ENCODE data around the gene CTDSP2. TPM values are rescaled to one million over a fixed set of nuclear protein-coding genes. Genes with fewer than 3 reads are reported as not detected.

CTDSP2 gene
- total RNA-seq, 4 donors from 2014 or later: 87.5 to 196 (median 128) TPM

DNA sequence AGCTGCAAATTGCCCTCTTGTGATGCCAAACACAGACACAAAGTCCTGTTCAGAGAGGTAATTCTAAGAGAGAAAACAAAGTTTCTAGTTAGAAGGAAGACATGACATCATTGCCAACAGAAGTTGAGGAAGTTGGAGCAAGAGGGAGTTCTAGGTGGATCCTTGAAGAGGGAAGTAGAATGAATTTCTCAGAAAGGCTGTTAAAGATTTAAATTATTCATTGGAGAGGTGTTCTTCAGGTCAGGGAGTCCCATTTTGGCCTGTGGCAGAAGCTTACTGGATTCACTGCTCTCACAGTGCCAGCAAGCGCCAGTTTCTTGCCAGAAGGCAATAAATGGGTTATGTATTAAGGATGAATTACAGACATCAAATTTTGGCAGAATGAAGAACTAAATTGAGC lies 48.6 kb downstream of the CTDSP2 start:
- no peak for TF ChIP-seq POLR2A (IDR thresholded peaks at IDR 0.05)
- TF ChIP-seq, protein P1, sequence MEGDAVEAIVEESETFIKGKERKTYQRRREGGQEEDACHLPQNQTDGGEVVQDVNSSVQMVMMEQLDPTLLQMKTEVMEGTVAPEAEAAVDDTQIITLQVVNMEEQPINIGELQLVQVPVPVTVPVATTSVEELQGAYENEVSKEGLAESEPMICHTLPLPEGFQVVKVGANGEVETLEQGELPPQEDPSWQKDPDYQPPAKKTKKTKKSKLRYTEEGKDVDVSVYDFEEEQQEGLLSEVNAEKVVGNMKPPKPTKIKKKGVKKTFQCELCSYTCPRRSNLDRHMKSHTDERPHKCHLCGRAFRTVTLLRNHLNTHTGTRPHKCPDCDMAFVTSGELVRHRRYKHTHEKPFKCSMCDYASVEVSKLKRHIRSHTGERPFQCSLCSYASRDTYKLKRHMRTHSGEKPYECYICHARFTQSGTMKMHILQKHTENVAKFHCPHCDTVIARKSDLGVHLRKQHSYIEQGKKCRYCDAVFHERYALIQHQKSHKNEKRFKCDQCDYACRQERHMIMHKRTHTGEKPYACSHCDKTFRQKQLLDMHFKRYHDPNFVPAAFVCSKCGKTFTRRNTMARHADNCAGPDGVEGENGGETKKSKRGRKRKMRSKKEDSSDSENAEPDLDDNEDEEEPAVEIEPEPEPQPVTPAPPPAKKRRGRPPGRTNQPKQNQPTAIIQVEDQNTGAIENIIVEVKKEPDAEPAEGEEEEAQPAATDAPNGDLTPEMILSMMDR (IDR thresholded peaks at IDR 0.05): no peak

DNA sequence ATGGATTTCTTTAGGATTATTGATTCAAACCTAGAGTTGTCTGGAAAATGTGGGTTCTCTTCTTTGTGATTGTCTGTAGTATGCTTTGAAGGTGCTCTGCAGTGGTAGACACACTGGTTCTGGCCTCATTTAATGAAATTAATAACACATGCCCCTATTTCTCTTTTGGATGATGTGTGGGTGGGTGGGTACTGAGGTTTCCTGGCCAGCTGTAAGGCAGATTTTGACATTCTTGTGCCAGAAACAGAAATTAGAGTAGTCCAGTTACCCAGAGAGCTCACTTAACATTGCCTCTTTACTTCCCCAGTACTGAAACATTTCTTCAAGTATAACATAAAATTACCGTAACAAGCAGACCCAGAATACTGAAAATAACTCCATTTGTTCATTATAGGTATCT lies 49.5 kb downstream of the CTDSP2 start:
- no peak for DNase-seq
- Histone ChIP-seq H3K4me1 (no peaks in the 10 kb centered on the region), H3K9me3 (no peaks in the 10 kb centered on the region), H3K4me3 (no peak overlapping the region), H3K27ac (no peak overlapping the region), H3K27me3 (no peaks in the 10 kb centered on the region), H3K36me3 (peaks cover 0 to 87% (median 0%) of the 10 kb centered on the region in 3 donors)
- TF ChIP-seq, protein P1 (IDR thresholded peaks at IDR 0.05): no peak
- no peak for TF ChIP-seq POLR2A (IDR thresholded peaks at IDR 0.05)

More for the DNA sequence above, 48.6 kb downstream of the CTDSP2 start:
- H3K27me3 ChIP-seq: no peaks in the 10 kb centered on the region
- H3K4me1 ChIP-seq: no peaks in the 10 kb centered on the region
- H3K36me3 ChIP-seq: peaks cover 0 to 87% (median 0%) of the 10 kb centered on the region in 3 donors
- H3K9me3 ChIP-seq: no peaks in the 10 kb centered on the region
- no peak for DNase-seq
- no peak overlapping the region for H3K27ac ChIP-seq
- H3K4me3 ChIP-seq: no peak overlapping the region

DNA sequence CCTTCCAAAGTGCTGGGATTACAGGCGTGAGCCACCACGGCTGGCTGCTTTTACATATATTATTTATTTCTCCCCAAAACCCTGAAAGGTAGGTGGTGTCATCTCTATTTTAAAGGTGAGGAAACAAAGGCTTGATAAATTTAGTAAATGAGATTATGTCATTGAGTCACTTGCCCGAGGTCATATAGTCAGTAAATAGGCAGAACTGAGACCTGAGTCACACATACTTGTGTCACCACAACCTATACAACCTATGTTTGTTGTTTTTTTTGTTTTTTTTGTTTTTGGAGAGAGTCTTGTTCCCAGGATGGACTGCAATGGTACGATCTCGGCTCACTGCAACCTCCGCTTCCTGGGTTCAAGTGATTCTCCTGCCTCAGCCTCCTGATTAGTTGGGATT lies 51.2 kb downstream of the CTDSP2 start:
- no peaks in the 10 kb centered on the region for H3K27me3 ChIP-seq
- TF ChIP-seq POLR2A (IDR thresholded peaks at IDR 0.05): no peak
- TF ChIP-seq, protein P1 (IDR thresholded peaks at IDR 0.05): no peak
- H3K27ac ChIP-seq: no peak overlapping the region
- no peaks in the 10 kb centered on the region for H3K4me1 ChIP-seq
- no peak for DNase-seq
- H3K4me3 ChIP-seq: no peak overlapping the region
- peaks cover 0 to 84% (median 0%) of the 10 kb centered on the region in 3 donors for H3K36me3 ChIP-seq
- no peaks in the 10 kb centered on the region for H3K9me3 ChIP-seq

DNA sequence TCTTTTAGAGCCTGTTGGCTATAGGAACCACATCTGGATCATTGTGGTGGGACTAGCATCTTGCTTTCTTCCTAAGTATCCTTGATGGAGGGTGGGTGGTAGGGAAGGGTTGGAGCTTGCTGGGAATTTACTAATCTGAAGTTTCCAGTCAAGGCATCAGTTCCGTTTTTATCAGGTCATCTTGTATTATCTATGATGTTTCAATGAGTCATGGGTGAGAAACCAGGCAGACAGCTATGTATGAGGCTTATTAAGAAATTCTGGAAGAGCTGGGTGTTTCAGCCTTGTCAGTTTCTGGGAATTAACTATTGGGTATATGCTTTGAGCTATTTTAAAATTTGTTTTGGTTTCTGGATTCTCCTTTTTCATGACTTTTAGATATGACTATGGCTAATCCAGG lies 52.6 kb downstream of the CTDSP2 start:
- Histone ChIP-seq H3K36me3 (peaks cover 0 to 84% (median 0%) of the 10 kb centered on the region in 3 donors), H3K27ac (no peak overlapping the region)

DNA sequence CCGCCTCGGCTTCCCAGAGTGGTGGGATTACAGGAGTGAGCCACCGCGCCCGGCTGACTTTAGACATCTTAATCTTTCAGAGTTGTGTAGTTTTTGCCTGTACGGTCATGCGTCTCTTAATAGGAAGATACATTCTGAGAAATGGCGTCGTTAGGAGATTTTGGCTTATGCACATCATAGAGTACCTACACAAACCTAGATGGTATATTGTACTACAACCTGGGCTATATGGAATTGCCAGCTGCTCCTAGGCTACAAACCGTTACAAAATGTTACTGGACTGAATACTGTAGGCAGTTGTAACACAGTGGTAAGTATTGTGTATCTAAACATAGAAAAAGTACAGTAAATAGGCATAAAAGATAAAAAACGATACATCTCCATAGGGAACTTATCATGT lies 62.7 kb downstream of the CTDSP2 start:
- TF ChIP-seq, protein P1 (IDR thresholded peaks at IDR 0.05): no peak
- no peak for TF ChIP-seq POLR2A (IDR thresholded peaks at IDR 0.05)
- Histone ChIP-seq H3K36me3 (peaks cover 0 to 36% (median 0%) of the 10 kb centered on the region in 3 donors), H3K27ac (no peak overlapping the region), H3K27me3 (no peaks in the 10 kb centered on the region), H3K4me1 (peaks cover 0 to 12% (median 8%) of the 10 kb centered on the region in 4 donors), H3K4me3 (peak overlapping the region in 1 of 4 donors; percentile 98), H3K9me3 (no peaks in the 10 kb centered on the region)
- no peak for DNase-seq

More for the DNA sequence above, 52.6 kb downstream of the CTDSP2 start:
- DNase-seq: no peak
- TF ChIP-seq, protein P1 (IDR thresholded peaks at IDR 0.05): no peak
- TF ChIP-seq POLR2A (IDR thresholded peaks at IDR 0.05): no peak
- H3K9me3 ChIP-seq: no peaks in the 10 kb centered on the region
- no peaks in the 10 kb centered on the region for H3K27me3 ChIP-seq
- no peaks in the 10 kb centered on the region for H3K4me1 ChIP-seq
- no peak overlapping the region for H3K4me3 ChIP-seq

DNA sequence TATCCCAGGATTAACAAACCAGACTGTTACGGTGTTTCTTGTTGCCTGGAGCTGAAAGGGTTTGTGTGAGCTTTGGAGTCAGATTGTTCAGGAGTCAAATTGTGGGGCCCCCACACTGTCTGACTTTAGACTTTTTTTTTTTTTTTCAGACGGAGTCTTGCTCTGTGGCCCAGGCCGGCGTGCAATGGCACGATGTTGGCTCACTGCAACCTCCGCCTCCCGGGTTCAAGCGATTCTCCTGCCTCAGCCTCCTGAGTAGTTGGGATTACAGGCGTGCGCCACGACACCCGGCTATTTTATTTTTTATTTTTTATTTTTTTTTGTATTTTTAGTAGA lies 63.1 kb downstream of the CTDSP2 start:
- no peak for DNase-seq
- Histone ChIP-seq H3K4me1 (peaks cover 0 to 12% (median 8%) of the 10 kb centered on the region in 4 donors), H3K4me3 (peak overlapping the region; percentile 57 to 98 (median 88)), H3K27me3 (no peaks in the 10 kb centered on the region), H3K9me3 (no peaks in the 10 kb centered on the region), H3K36me3 (peaks cover 0 to 32% (median 0%) of the 10 kb centered on the region in 3 donors), H3K27ac (no peak overlapping the region)
- TF ChIP-seq POLR2A (IDR thresholded peaks at IDR 0.05): no peak
- TF ChIP-seq, protein P1 (IDR thresholded peaks at IDR 0.05): no peak
